Endodermal cell (in vitro differentiated cells): ENCODE results near the gene UBN1. TPM values are rescaled to one million over a fixed set of nuclear protein-coding genes. Genes with fewer than 3 reads are reported as not detected.

Source experiments
- DNase-seq: peaks from one replicate; pipeline ENCODE4 v3.0.0-alpha.2; 2017
- H3K27ac ChIP-seq: 2 replicates; pipeline ENCODE4 v1.5.1; 2013; ENCODE audit warnings: mild to moderate bottlenecking, low read depth, low read length, moderate library complexity
- H3K27me3 ChIP-seq: 2 replicates; pipeline ENCODE4 v1.6.1; 2013; ENCODE audit warnings: mild to moderate bottlenecking, low read length, moderate library complexity; ENCODE audit not compliant: insufficient read depth, control insufficient read depth, poor library complexity, severe bottlenecking
- H3K36me3 ChIP-seq: 2 replicates; pipeline ENCODE4 v1.7.0; 2013; ENCODE audit warnings: mild to moderate bottlenecking, low read length, moderate library complexity; ENCODE audit not compliant: control insufficient read depth, insufficient read depth
- H3K4me1 ChIP-seq: one replicate; pipeline ENCODE4 v1.7.0; 2013; ENCODE audit warnings: low read length; ENCODE audit not compliant: control insufficient read depth, insufficient read depth
- H3K4me3 ChIP-seq: 2 replicates; pipeline ENCODE4 v1.5.1; 2013; ENCODE audit warnings: mild to moderate bottlenecking, low read length, moderate library complexity
- H3K9ac ChIP-seq: 2 replicates; pipeline ENCODE4 v1.6.1; 2013; ENCODE audit warnings: mild to moderate bottlenecking, low read length, moderate library complexity; ENCODE audit not compliant: poor library complexity, severe bottlenecking; ENCODE audit errors: extremely low read depth
- H3K9me3 ChIP-seq: 2 replicates; pipeline ENCODE4 v1.6.1; 2013; ENCODE audit warnings: mild to moderate bottlenecking, low read length, moderate library complexity; ENCODE audit not compliant: control insufficient read depth
- H3K27ac Mint-ChIP-seq: 2 replicates; pipeline ENCODE4 v1.8.0; 2020; ENCODE audit warnings: mixed read lengths
- H3K27me3 Mint-ChIP-seq: 2 replicates; pipeline ENCODE4 v1.8.0; 2021; ENCODE audit warnings: mild to moderate bottlenecking, mixed read lengths; ENCODE audit not compliant: insufficient read depth
- H3K36me3 Mint-ChIP-seq: 2 replicates; pipeline ENCODE4 v1.8.0; 2020; ENCODE audit warnings: low read depth, mixed read lengths
- H3K4me1 Mint-ChIP-seq: 2 replicates; pipeline ENCODE4 v1.8.0; 2020; ENCODE audit warnings: mixed read lengths
- H3K4me3 Mint-ChIP-seq: 2 replicates; pipeline ENCODE4 v1.8.0; 2020; ENCODE audit warnings: mild to moderate bottlenecking, moderate library complexity, mixed read lengths
- H3K9me3 Mint-ChIP-seq: 2 replicates; pipeline ENCODE4 v1.8.0; 2020; ENCODE audit warnings: mild to moderate bottlenecking, mixed read lengths
- CTCF ChIP-seq: fragments of 200-600 bp; sonication (generic); conservative IDR thresholded peaks from 2 replicates; pipeline ENCODE4 v1.5.0; 2021; ENCODE audit warnings: antibody characterized with exemption, mild to moderate bottlenecking
- WGBS, 2 experiments: methylation state at CpG; one replicate each; pipeline versions ENCODE4 v1.1.5 to v1.1.7; 2013; ENCODE audit warnings: missing lambda C conversion rate in 2 of 2, mixed read lengths in 1 of 2; ENCODE audit not compliant: insufficient coverage in 1 of 2, insufficient read length in 1 of 2; 5-methylcytosine and 5-hydroxymethylcytosine counted together
- total RNA-seq, 2 donors: library from RNA; stranded (reverse); fragmentation: NEBNext Ultra II Directional in 1 of 2; extraction: Animal tissue kit (Norgen Biotek cat#: 25700) in 1 of 2; gene quantifications; 2 replicates in 1 of 2; 3 replicates in 1 of 2; pipeline ENCODE4 v1.2.1, GENCODE V29; 2021

The UBN1 gene
- total RNA-seq, 2 donors from 2014 or later = 36.8 to 46.7 TPM

- no peaks in the 10 kb centered on the region for H3K27me3 Mint-ChIP-seq
- no peak overlapping the region for H3K4me3 Mint-ChIP-seq
- TF ChIP-seq CTCF = no peak
- no peak for DNase-seq
- Histone ChIP-seq H3K9ac (no peak overlapping the region), H3K4me1 (no peaks in the 10 kb centered on the region), H3K27ac (no peak overlapping the region), H3K36me3 (peaks cover 38% of the 10 kb centered on the region), H3K9me3 (no peaks in the 10 kb centered on the region), H3K4me3 (no peak overlapping the region), H3K27me3 (no peaks in the 10 kb centered on the region)
- no peaks in the 10 kb centered on the region for H3K4me1 Mint-ChIP-seq
- WGBS, 2 experiments = 89 to 97% methylated on average over 5 to 9 of the region's 9 CpGs
- peak overlapping the region; percentile 36 for H3K27ac Mint-ChIP-seq
- H3K9me3 Mint-ChIP-seq = no peaks in the 10 kb centered on the region
- H3K36me3 Mint-ChIP-seq = peaks cover 71% of the 10 kb centered on the region
These were observed 41.3 kb downstream of the UBN1 start for GRCh38 chr16:4888428-4889135.

GRCh38 chr16:4890026-4890425 is 42.7 kb downstream of the UBN1 start:
- Mint-ChIP-seq H3K27ac (no peak overlapping the region), H3K4me1 (no peaks in the 10 kb centered on the region)

GRCh38 chr16:4890686-4891085 is 43.4 kb downstream of the UBN1 start:
- Mint-ChIP-seq H3K36me3 (peaks cover 62% of the 10 kb centered on the region), H3K9me3 (no peaks in the 10 kb centered on the region), H3K4me1 (no peaks in the 10 kb centered on the region), H3K27me3 (no peaks in the 10 kb centered on the region), H3K4me3 (no peak overlapping the region), H3K27ac (no peak overlapping the region)
- no peak overlapping the region for H3K27ac ChIP-seq
- H3K36me3 ChIP-seq = peaks cover 29% of the 10 kb centered on the region
- H3K4me3 ChIP-seq = no peak overlapping the region
- H3K9ac ChIP-seq = no peak overlapping the region
- TF ChIP-seq CTCF = no peak
- WGBS, 2 experiments = 63 to 96% methylated on average over 2 to 16 of the region's 16 CpGs
- H3K4me1 ChIP-seq = no peaks in the 10 kb centered on the region
- no peaks in the 10 kb centered on the region for H3K9me3 ChIP-seq
- no peaks in the 10 kb centered on the region for H3K27me3 ChIP-seq
- no peak for DNase-seq

More at GRCh38 chr16:4890026-4890425, 42.7 kb downstream of the UBN1 start:
- no peaks in the 10 kb centered on the region for H3K27me3 Mint-ChIP-seq
- no peak for DNase-seq
- 93 to 95% methylated on average over 10 to 11 of the region's 11 CpGs for WGBS, 2 experiments
- Histone ChIP-seq H3K4me1 (no peaks in the 10 kb centered on the region), H3K27me3 (no peaks in the 10 kb centered on the region), H3K9me3 (no peaks in the 10 kb centered on the region), H3K27ac (no peak overlapping the region), H3K36me3 (peaks cover 30% of the 10 kb centered on the region), H3K9ac (no peak overlapping the region), H3K4me3 (no peak overlapping the region)
- peaks cover 64% of the 10 kb centered on the region for H3K36me3 Mint-ChIP-seq
- TF ChIP-seq CTCF = no peak
- no peak overlapping the region for H3K4me3 Mint-ChIP-seq
- H3K9me3 Mint-ChIP-seq = no peaks in the 10 kb centered on the region
